Endothelial cell of umbilical vein (primary cell): ENCODE measurements around the gene RGS19.

Experiments
- EZH2 ChIP-seq: IDR thresholded peaks from 2 replicates; pipeline ENCODE4 v1.6.1; 2012; ENCODE audit warnings: borderline replicate concordance, low read depth, mild to moderate bottlenecking, moderate library complexity, low read length, inconsistent platforms; ENCODE audit not compliant: severe bottlenecking
- FOS ChIP-seq: IDR thresholded peaks from 2 replicates; pipeline ENCODE4 v1.6.1; 2011; ENCODE audit warnings: mild to moderate bottlenecking, low read length, moderate library complexity, borderline replicate concordance; ENCODE audit not compliant: insufficient read depth
- MAX ChIP-seq: IDR thresholded peaks from 2 replicates; pipeline ENCODE4 v1.6.1; 2011; ENCODE audit not compliant: insufficient read depth, insufficient read length
- MYC ChIP-seq: IDR thresholded peaks from one replicate; pipeline ENCODE4 v1.6.1; 2011; ENCODE audit warnings: mild to moderate bottlenecking, low read depth, low read length
- POLR2A ChIP-seq: IDR thresholded peaks from 2 replicates; pipeline ENCODE4 v1.6.1; 2012; ENCODE audit warnings: low read depth, mild to moderate bottlenecking, control low read depth, low read length
- POLR2AphosphoS5 ChIP-seq: IDR thresholded peaks from 2 replicates; pipeline ENCODE4 v1.6.1; 2012; ENCODE audit warnings: low read depth, mild to moderate bottlenecking, control low read depth, low read length, moderate library complexity; ENCODE audit not compliant: insufficient read depth
- TF ChIP-seq, protein P1 (sequence below), 2 donors: IDR thresholded peaks; 1 replicate in 1 of 2; 2 replicates in 1 of 2; pipeline ENCODE4 v1.5.1; 2011; ENCODE audit warnings: low read length in 2 of 2, mild to moderate bottlenecking in 2 of 2, moderate library complexity in 2 of 2, control low read depth in 1 of 2, inconsistent platforms in 1 of 2, low read depth in 1 of 2; ENCODE audit not compliant: insufficient read depth in 1 of 2; ENCODE audit errors: extremely low read depth in 1 of 2

DNA sequence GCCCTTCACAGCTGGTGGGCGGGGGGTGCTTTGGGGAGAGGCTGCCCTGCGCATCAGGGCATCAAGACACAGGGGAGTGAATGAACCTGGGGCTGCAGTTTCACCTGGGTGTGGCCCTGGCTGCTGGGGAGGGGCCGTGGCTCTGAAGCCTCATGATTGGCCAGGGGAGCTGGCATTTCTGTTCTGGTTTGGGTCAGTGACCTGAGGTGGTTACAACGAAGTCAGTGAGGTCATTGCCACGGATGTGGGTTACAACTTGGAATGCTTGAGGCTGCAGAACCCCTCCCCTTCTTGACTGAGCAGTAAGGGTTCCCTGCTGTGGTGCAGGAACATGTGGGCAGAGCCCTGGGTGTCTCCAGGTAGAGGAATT, 13.4 kb downstream of the RGS19 start:
- TF ChIP-seq, protein P1, sequence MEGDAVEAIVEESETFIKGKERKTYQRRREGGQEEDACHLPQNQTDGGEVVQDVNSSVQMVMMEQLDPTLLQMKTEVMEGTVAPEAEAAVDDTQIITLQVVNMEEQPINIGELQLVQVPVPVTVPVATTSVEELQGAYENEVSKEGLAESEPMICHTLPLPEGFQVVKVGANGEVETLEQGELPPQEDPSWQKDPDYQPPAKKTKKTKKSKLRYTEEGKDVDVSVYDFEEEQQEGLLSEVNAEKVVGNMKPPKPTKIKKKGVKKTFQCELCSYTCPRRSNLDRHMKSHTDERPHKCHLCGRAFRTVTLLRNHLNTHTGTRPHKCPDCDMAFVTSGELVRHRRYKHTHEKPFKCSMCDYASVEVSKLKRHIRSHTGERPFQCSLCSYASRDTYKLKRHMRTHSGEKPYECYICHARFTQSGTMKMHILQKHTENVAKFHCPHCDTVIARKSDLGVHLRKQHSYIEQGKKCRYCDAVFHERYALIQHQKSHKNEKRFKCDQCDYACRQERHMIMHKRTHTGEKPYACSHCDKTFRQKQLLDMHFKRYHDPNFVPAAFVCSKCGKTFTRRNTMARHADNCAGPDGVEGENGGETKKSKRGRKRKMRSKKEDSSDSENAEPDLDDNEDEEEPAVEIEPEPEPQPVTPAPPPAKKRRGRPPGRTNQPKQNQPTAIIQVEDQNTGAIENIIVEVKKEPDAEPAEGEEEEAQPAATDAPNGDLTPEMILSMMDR (IDR thresholded peaks at IDR 0.05; ENCODE audit: extremely low read depth in 1 of 2, insufficient read depth in 1 of 2, low read depth in 1 of 2, low read length in 2 of 2): no peak
- TF ChIP-seq POLR2AphosphoS5 (no peak), MAX (no peak), MYC (no peak), POLR2A (no peak), FOS (no peak), EZH2 (no peak)
